ENCODE data around the gene SKOR2. TPM values are rescaled to one million over a fixed set of nuclear protein-coding genes. Genes with fewer than 3 reads are reported as not detected.
A peak's percentile ranks its signal among the peaks of the same experiment; 100 is the strongest.
"Not testable (repeated sequence)": the region's sequence is repeated elsewhere in the genome, so short reads cannot be mapped to it uniquely, and the experiment has no call there.

The SKOR2 gene
- total RNA-seq, 1 donor: not detected

- no peak for DNase-seq (ENCODE audit: low read depth in 2 of 3, low spot score in 2 of 3)
These were observed 47.6 kb downstream of the SKOR2 start for GRCh38 chr18:47203626-47204464.

GRCh38 chr18:47195961-47196360 lies 55.5 kb downstream of the SKOR2 start:
- not testable (repeated sequence) for DNase-seq (ENCODE audit: low read depth in 2 of 3, low spot score in 2 of 3)

GRCh38 chr18:47191961-47192360 lies 59.5 kb downstream of the SKOR2 start:
- DNase-seq (ENCODE audit: low read depth in 2 of 3, low spot score in 2 of 3): no peak

GRCh38 chr18:47187721-47188120 lies 63.7 kb downstream of the SKOR2 start:
- no peak for DNase-seq (ENCODE audit: low read depth in 2 of 3, low spot score in 2 of 3)

- DNase-seq (ENCODE audit: low read depth in 2 of 3, low spot score in 2 of 3): peak in 2 of 3 donors; percentile 27 to 35
These were observed 66.9 kb downstream of the SKOR2 start for GRCh38 chr18:47184419-47185050.

- DNase-seq (ENCODE audit: low read depth in 2 of 3, low spot score in 2 of 3): not testable (repeated sequence)
These were observed 69.3 kb downstream of the SKOR2 start for GRCh38 chr18:47182156-47182555.

- DNase-seq (ENCODE audit: low read depth in 2 of 3, low spot score in 2 of 3): no peak
These were observed 70.7 kb downstream of the SKOR2 start for GRCh38 chr18:47180765-47181164.

GRCh38 chr18:47179520-47179919 lies 71.9 kb downstream of the SKOR2 start:
- DNase-seq (ENCODE audit: low read depth in 2 of 3, low spot score in 2 of 3): no peak

GRCh38 chr18:47175898-47176575 lies 75.4 kb downstream of the SKOR2 start, which contains the start of gene IER3IP1:
Gene IER3IP1, minus strand, starts transcription at chr18:47176364. Its CDS starts 87 bp downstream, at chr18:47176277.
- DNase-seq (ENCODE audit: low read depth in 2 of 3, low spot score in 2 of 3): peak; percentile 67 to 89 (median 81)

- DNase-seq (ENCODE audit: low read depth in 2 of 3, low spot score in 2 of 3): no peak
These were observed 76.1 kb downstream of the SKOR2 start for GRCh38 chr18:47175283-47175897.

- DNase-seq (ENCODE audit: low read depth in 2 of 3, low spot score in 2 of 3): no peak
These were observed 76.8 kb downstream of the SKOR2 start for GRCh38 chr18:47174545-47175116.

GRCh38 chr18:47172476-47172875 lies 79.0 kb downstream of the SKOR2 start:
- no peak for DNase-seq (ENCODE audit: low read depth in 2 of 3, low spot score in 2 of 3)

- no peak for DNase-seq (ENCODE audit: low read depth in 2 of 3, low spot score in 2 of 3)
These were observed 82.5 kb downstream of the SKOR2 start for GRCh38 chr18:47168913-47169312.

GRCh38 chr18:47168509-47168908 lies 83.0 kb downstream of the SKOR2 start:
- no peak for DNase-seq (ENCODE audit: low read depth in 2 of 3, low spot score in 2 of 3)

GRCh38 chr18:47166294-47166693 lies 85.2 kb downstream of the SKOR2 start:
- no peak for DNase-seq (ENCODE audit: low read depth in 2 of 3, low spot score in 2 of 3)

- no peak for DNase-seq (ENCODE audit: low read depth in 2 of 3, low spot score in 2 of 3)
These were observed 88.2 kb downstream of the SKOR2 start for GRCh38 chr18:47163241-47163640.

GRCh38 chr18:47160256-47160655 lies 91.2 kb downstream of the SKOR2 start:
- no peak for DNase-seq (ENCODE audit: low read depth in 2 of 3, low spot score in 2 of 3)

- not testable (repeated sequence) for DNase-seq (ENCODE audit: low read depth in 2 of 3, low spot score in 2 of 3)
These were observed 93.1 kb downstream of the SKOR2 start for GRCh38 chr18:47158404-47158803.
